GM21529 (cell line): ENCODE measurements around the gene ACAD11.

Source experiments
- ATAC-seq: cut with Tn5 transposase; IDR thresholded peaks from one replicate; pipeline ENCODE4 v1.9.1; 2021; ENCODE audit not compliant: unreplicated experiment

ACAD11 gene

GRCh38 chr3:132517311-132517710, 142.3 kb downstream of the ACAD11 start:
- no peak for ATAC-seq

- ATAC-seq: no peak
Observed at GRCh38 chr3:132513057-132513456, 146.6 kb downstream of the ACAD11 start.

- no peak for ATAC-seq
Observed at GRCh38 chr3:132509506-132509905, 150.1 kb downstream of the ACAD11 start.

- no peak for ATAC-seq
Observed at GRCh38 chr3:132509096-132509495, 150.5 kb downstream of the ACAD11 start.
